Heart left ventricle (tissue), 16 donors: ENCODE data around the gene FAT2. TPM values are rescaled to one million over a fixed set of nuclear protein-coding genes. Genes with fewer than 3 reads are reported as not detected.

Experiments
- ATAC-seq, 4 donors: fragments of 200-7000 bp; cut with Tn5 transposase; one replicate each; pipeline ENCODE4 v1.9.1; 2020 to 2022; ENCODE audit warnings: moderate library complexity in 4 of 4, mild to moderate bottlenecking in 3 of 4, moderate number of reproducible peaks in 1 of 4
- DNase-seq, 5 donors: peaks; one replicate each; pipeline ENCODE4 v3.0.0-alpha.2; 2020
- H3K27ac ChIP-seq, 12 donors: fragments of 200-600 bp; sonication (generic) in 4 of 12; one replicate each; pipeline versions ENCODE4 v1.5.0 to v1.8.0; 2016 to 2022; ENCODE audit warnings: mild to moderate bottlenecking in 2 of 12
- H3K27me3 ChIP-seq, 9 donors: fragments of 200-600 bp; sonication (generic) in 2 of 9; one replicate each; pipeline versions ENCODE4 v1.5.1 to v1.8.0; 2016 to 2022; ENCODE audit warnings: mild to moderate bottlenecking in 3 of 9
- H3K36me3 ChIP-seq, 9 donors: fragments of 200-600 bp; sonication (generic) in 2 of 9; one replicate each; pipeline versions ENCODE4 v1.5.0 to v1.8.0; 2018 to 2022; ENCODE audit warnings: mild to moderate bottlenecking in 2 of 9
- H3K4me1 ChIP-seq, 12 donors: fragments of 200-600 bp; sonication (generic) in 4 of 12; one replicate each; pipeline versions ENCODE4 v1.5.0 to v1.8.0; 2016 to 2022; ENCODE audit warnings: mild to moderate bottlenecking in 3 of 12
- H3K4me3 ChIP-seq, 12 donors: fragments of 200-600 bp; sonication (generic) in 4 of 12; one replicate each; pipeline versions ENCODE4 v1.5.0 to v1.8.0; 2017 to 2022; ENCODE audit warnings: mild to moderate bottlenecking in 9 of 12, moderate library complexity in 4 of 12
- H3K9me3 ChIP-seq, 12 donors: fragments of 200-600 bp; sonication (generic) in 4 of 12; one replicate each; pipeline versions ENCODE4 v1.5.0 to v1.8.0; 2016 to 2022; ENCODE audit warnings: mild to moderate bottlenecking in 1 of 12
- POLR2A ChIP-seq, 2 donors: fragments of 450-650 bp; IDR thresholded peaks; one replicate each; pipeline ENCODE4 v1.6.1; 2017; ENCODE audit warnings: antibody characterized with exemption in 2 of 2, mild to moderate bottlenecking in 2 of 2, moderate library complexity in 2 of 2
- WGBS, 4 donors: extraction: QIAGEN DNeasy Blood & Tissue Kit in 2 of 4; methylation state at CpG; one replicate each; pipeline versions ENCODE4 v1.1.5 to v1.1.7; 2013 to 2018; 5-methylcytosine and 5-hydroxymethylcytosine counted together
- intact Hi-C, 10 donors: fragments of 100-400 bp; cut with DNase I; formaldehyde crosslinking; loops; one replicate each; pipeline versions ENCODE4 v1.11.1 to v1.14.2; 2022
- polyA plus RNA-seq, 2 donors: library from polyadenylated mRNA; stranded (reverse); fragments of 200-250 nt; gene quantifications; one replicate each; pipeline ENCODE4 v1.2.3, GENCODE V29; 2013
- total RNA-seq, 9 donors: library from RNA; depleted of rRNA in 2 of 9; stranded (reverse); fragments of >200 nt in 2 of 9; fragmentation: NEBNext Ultra II Directional in 3 of 9; extraction: Animal tissue kit (Norgen Biotek cat#: 25700) in 3 of 9; gene quantifications; one replicate each; pipeline versions ENCODE4 v1.1.0 to v1.2.4, GENCODE V29; 2016 to 2023
- TF ChIP-seq, protein P1 (sequence below), 12 donors: fragments of 200-600 bp; sonication (generic) in 4 of 12; IDR thresholded peaks; one replicate each; pipeline versions ENCODE4 v1.5.0 to v1.8.0; 2018 to 2022; ENCODE audit warnings: antibody characterized with exemption in 12 of 12, mild to moderate bottlenecking in 5 of 12
- donor health status: ischemic (EF 13 %, LVEDD 7.1; RV severe dilation, severe dysfunction).
- donor health status: healthy with polysubstance abuse.
- donor health status: DM: no; HTN: yes; CAD: no.
- donor health status: DM: no; HTN: no; CAD: no.
- donor health status: ischemic (EF 25% LVEDD 6.9; RV normal size, moderate dysfunction).
- donor health status: ischemic (EF 25% LVEDD 5.7; RV mildly dilated, moderate dysfunction).
- donor health status: healthy.
- donor health status: DM: yes; HTN: yes; CAD: no.
- donor health status: ischemic (EF 35%, LVEDD 5.7; RV mildly dilated, moderate dysfunction).
- donor health status: nonischemic (EF 11% LVEDD 7.7; RV severe dilation, severe dysfunction).
- donor health status: DM: yes; HTN: yes; CAD: no.
- donor health status: PGD.
- donor health status: ischemic (EF 29% LVEDD 5.4; RV normal size, mild dysfunction).
- donor health status: nonischemic (EF 23%, LVEDD 6.1; RV moderate dilation, normal function).

Gene FAT2
- total and polyA plus RNA-seq, 11 donors = 0.01 to 0.18 (median 0.04) TPM; not detected in 3

- H3K36me3 ChIP-seq = no peaks in the 10 kb centered on the region
- no peaks in the 10 kb centered on the region for H3K9me3 ChIP-seq
- no peak for TF ChIP-seq POLR2A (IDR thresholded peaks at IDR 0.05)
- TF ChIP-seq, protein P1, sequence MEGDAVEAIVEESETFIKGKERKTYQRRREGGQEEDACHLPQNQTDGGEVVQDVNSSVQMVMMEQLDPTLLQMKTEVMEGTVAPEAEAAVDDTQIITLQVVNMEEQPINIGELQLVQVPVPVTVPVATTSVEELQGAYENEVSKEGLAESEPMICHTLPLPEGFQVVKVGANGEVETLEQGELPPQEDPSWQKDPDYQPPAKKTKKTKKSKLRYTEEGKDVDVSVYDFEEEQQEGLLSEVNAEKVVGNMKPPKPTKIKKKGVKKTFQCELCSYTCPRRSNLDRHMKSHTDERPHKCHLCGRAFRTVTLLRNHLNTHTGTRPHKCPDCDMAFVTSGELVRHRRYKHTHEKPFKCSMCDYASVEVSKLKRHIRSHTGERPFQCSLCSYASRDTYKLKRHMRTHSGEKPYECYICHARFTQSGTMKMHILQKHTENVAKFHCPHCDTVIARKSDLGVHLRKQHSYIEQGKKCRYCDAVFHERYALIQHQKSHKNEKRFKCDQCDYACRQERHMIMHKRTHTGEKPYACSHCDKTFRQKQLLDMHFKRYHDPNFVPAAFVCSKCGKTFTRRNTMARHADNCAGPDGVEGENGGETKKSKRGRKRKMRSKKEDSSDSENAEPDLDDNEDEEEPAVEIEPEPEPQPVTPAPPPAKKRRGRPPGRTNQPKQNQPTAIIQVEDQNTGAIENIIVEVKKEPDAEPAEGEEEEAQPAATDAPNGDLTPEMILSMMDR (IDR thresholded peaks at IDR 0.05) = no peak
- ATAC-seq (no peak), DNase-seq (no peak)
- intact Hi-C loops = no loop called here
- no peak overlapping the region for H3K4me3 ChIP-seq
- H3K27ac ChIP-seq = no peak overlapping the region
- 67 to 76% (median 71%) methylated on average over 9 of the region's 9 CpGs for WGBS, 4 donors
- peaks cover 0 to 8% (median 0%) of the 10 kb centered on the region in 12 donors for H3K4me1 ChIP-seq
- H3K27me3 ChIP-seq = peaks cover 0 to 5% (median 0%) of the 10 kb centered on the region in 9 donors
Observed at GRCh38 chr5:151571270-151572173, 19.6 kb downstream of the FAT2 start.

DNA sequence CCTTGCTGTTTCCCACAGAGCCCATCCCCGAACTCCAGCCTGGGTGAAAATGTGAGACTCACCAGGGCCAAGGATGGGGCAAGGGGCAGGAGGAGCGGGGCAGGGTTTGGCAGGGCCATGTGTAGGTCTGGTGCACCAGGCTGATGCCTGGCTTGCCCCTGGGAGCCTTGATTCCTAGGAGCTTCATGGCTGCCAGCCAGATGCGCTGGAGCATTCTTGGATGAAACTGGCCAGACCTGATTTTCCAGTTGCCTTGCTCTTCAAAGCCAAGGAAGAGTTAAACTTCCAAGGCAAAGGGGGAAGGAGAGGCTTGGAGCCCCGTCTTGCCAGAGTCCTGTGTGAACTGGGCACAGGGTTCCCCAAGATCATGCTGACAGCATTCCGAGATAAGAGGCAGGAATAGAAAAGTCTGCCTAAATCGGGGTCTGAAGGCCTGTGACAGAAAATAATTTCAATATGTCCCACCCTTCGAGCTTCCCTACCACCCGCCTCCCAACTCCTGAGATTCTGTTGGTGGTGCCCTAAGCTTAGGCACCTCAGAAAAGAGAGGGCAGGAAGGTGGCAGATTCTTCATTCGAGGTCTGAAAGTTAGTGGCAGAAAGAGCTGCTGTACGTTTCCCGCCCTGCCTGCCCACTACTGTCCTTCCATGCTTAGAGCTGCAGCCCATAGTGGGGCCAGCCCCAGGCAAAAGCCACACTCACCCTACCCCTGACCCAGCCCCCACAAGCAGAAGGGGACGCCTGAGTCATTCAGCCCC, 20.4 kb downstream of the FAT2 start:
- H3K4me1 ChIP-seq = peaks cover 0 to 8% (median 0%) of the 10 kb centered on the region in 12 donors
- H3K27me3 ChIP-seq = peaks cover 0 to 5% (median 0%) of the 10 kb centered on the region in 9 donors
- no peak for DNase-seq
- H3K4me3 ChIP-seq = no peak overlapping the region
- H3K27ac ChIP-seq = no peak overlapping the region
- no peaks in the 10 kb centered on the region for H3K9me3 ChIP-seq
- ATAC-seq = no peak
- TF ChIP-seq, protein P1 (IDR thresholded peaks at IDR 0.05) = no peak
- TF ChIP-seq POLR2A (IDR thresholded peaks at IDR 0.05) = no peak
- no peaks in the 10 kb centered on the region for H3K36me3 ChIP-seq
- intact Hi-C loops = no loop called here
- 74 to 87% (median 79%) methylated on average over 11 to 12 of the region's 12 CpGs for WGBS, 4 donors

DNA sequence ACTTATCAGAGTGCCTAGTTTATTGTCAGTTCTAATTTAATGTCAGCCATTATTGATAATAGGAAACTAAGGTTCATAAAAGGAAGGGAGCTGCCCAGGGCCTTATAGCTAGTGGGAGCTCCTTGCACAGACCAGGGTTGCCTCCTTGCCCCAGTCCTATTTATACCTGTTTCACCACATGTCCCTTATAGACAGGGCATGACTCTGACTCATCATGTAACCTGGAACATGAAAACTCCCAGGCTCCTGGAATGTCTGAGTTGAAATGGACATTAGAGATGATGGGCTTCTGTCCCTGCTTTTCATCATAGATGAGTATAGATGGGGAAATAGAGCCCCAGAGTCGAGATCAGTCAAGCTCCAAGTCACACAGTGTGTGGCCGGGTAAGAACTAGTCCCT, 21.1 kb downstream of the FAT2 start:
- 66 to 77% (median 76%) methylated on average over 2 of the region's 2 CpGs for WGBS, 4 donors
- ATAC-seq = peak in 1 of 4 donors; percentile 23

More for the DNA sequence above, 21.1 kb downstream of the FAT2 start:
- TF ChIP-seq, protein P1 (IDR thresholded peaks at IDR 0.05) = no peak
- TF ChIP-seq POLR2A (IDR thresholded peaks at IDR 0.05) = no peak
- no peak overlapping the region for H3K27ac ChIP-seq
- H3K36me3 ChIP-seq = no peaks in the 10 kb centered on the region
- no peak for DNase-seq
- no peaks in the 10 kb centered on the region for H3K9me3 ChIP-seq
- peaks cover 0 to 5% (median 0%) of the 10 kb centered on the region in 9 donors for H3K27me3 ChIP-seq
- intact Hi-C loops = no loop called here
- H3K4me1 ChIP-seq = peaks cover 0 to 8% (median 0%) of the 10 kb centered on the region in 12 donors
- no peak overlapping the region for H3K4me3 ChIP-seq
